Measurements from ENCODE around the gene FUOM. TPM values are rescaled to one million over a fixed set of nuclear protein-coding genes. Genes with fewer than 3 reads are reported as not detected.
A peak's percentile ranks its signal among the peaks of the same experiment; 100 is the strongest.

FUOM gene
- total and polyA plus RNA-seq, 9 of the 15 experiments (the other 6 are each of a cell fraction or from before 2014, with no cell fraction given) = 1.8 to 96.1 (median 27.0) TPM

- no peaks in the 10 kb centered on the region for H3K27me3 ChIP-seq (ENCODE audit: control insufficient read depth in 2 of 2, insufficient read depth in 2 of 2, low read length in 2 of 2)
- 47% methylated on average over 2 of the region's 5 CpGs for WGBS (ENCODE audit: insufficient coverage, low coverage, missing lambda C conversion rate)
- ATAC-seq (no peak), FAIRE-seq (no peak), DNase-seq (ENCODE audit: extremely low read depth in 1 of 4, low spot score in 3 of 4) (no peak)
- H3K9me3 ChIP-seq (replicated peaks; ENCODE audit: control insufficient read depth, insufficient read depth, low read depth, low read length) = no peaks in the 10 kb centered on the region
- TF ChIP-seq MLLT1 (IDR thresholded peaks at IDR 0.05) = no peak
- no peak for TF ChIP-seq ZNF347 (CRISPR knock-in tag; IDR thresholded peaks at IDR 0.05; ENCODE audit: low read depth)
- TF ChIP-seq CREB5 (CRISPR knock-in tag; IDR thresholded peaks at IDR 0.05) = no peak
- TF ChIP-seq RFX5 (IDR thresholded peaks at IDR 0.05; ENCODE audit: low read depth, low read length) = no peak
- 0 out of 2 replicates have a peak, but pooled peaks have one; percentile 4 for TF ChIP-seq NFRKB (IDR thresholded peaks at IDR 0.05; ENCODE audit: low read depth)
- TF ChIP-seq SIRT6 (IDR thresholded peaks at IDR 0.05; ENCODE audit: low read depth, low read length) = no peak
- TF ChIP-seq MIER1 (IDR thresholded peaks at IDR 0.05; ENCODE audit: low read depth) = no peak
- CTCF ChIA-PET (ENCODE audit: low intra/inter-chr PET ratio) = no interaction called here
- BruUV-seq (replicated peaks) = no TSS peak
- H3K79me2 ChIP-seq (ENCODE audit: control insufficient read depth, insufficient read depth, low read length) = peaks cover 68% of the 10 kb centered on the region
- H3K4me1 ChIP-seq (replicated peaks in 1 of 2; ENCODE audit: control insufficient read depth in 2 of 2, insufficient read depth in 2 of 2, low read length in 2 of 2) = peaks cover 21 to 47% of the 10 kb centered on the region in 2 experiments
- H3K9ac ChIP-seq (ENCODE audit: insufficient read depth in 1 of 2, low read depth in 2 of 2, low read length in 2 of 2) = peak overlapping the region; percentile 82 to 90; a peak in 3 of 4 replicates
- H2AFZ ChIP-seq (ENCODE audit: low read depth, low read length) = no peak overlapping the region; the same call in 1 of the 2 replicates
- H3K36me3 ChIP-seq (ENCODE audit: control insufficient read depth, insufficient read depth, low read length) = peaks cover 27% of the 10 kb centered on the region; the same call in 2 of the 3 replicates
- intact Hi-C loops (cut with micrococcal nuclease) (no loop called here), in situ Hi-C loops (cut with MboI) (loop anchor here (5.0 kb wide), 2 partner anchors 59 to 164 kb away; no protein-coding TSS in a partner anchor)
- H3K9me1 ChIP-seq (ENCODE audit: control insufficient read depth, insufficient read depth, low read length) = no peaks in the 10 kb centered on the region
- H4K20me1 ChIP-seq (replicated peaks; ENCODE audit: control insufficient read depth, insufficient read depth, low read length) = no peaks in the 10 kb centered on the region; the same call in 1 of the 2 replicates
- H3K4me2 ChIP-seq (ENCODE audit: insufficient read depth, low read length) = peak overlapping the region; percentile 89
- peak overlapping the region; percentile 18; the same call in 1 of the 2 replicates for H3K4me3 ChIP-seq
- peak overlapping the region; percentile 97 for H3K27ac ChIP-seq (ENCODE audit: extremely low read depth, low read depth, low read length)
- POLR2A ChIA-PET = interaction anchor here (0.6 to 1.4 kb wide), 4 partner anchors 8 to 27 kb away, joined by 3 to 4 read pairs (median 4); no protein-coding TSS in a partner anchor
These were observed 51.7 kb downstream of the FUOM start for GRCh38 chr10:133306097-133306476.

Small RNA genes within 50 kb of the gene (microRNA-seq; reads per million reads assigned to microRNA genes)
- gene MIR3944 (ENCODE audit: borderline microRNAs expressed) = 14.4 reads per million, percentile 61 among the genes with 10 or more reads in this experiment

Small RNA genes within 50 kb of the gene (small RNA-seq; reads per million reads assigned to genes)
- not detected for gene AL360181.4
- gene BANF1P2 = not detected
- gene MIR3944 = 0.88 reads per million, percentile 53 among the genes with 10 or more reads in this experiment

Other genes with a start within 250 kb of the FUOM start
Only the 7 nearest of the 15 such genes appear.
- 35.1 and 44.2 TPM in 2 replicates for gene TUBGCP2, start 49.1 kb downstream of the FUOM start, total RNA-seq (2014; rRNA removed)
- gene TUBGCP2, start 49.1 kb downstream of the FUOM start, total RNA-seq (2014; rRNA removed; fragmentation: Illumina TruSeq; extraction: Trizol) = 21.0 and 22.1 TPM in 2 replicates
- gene TUBGCP2, start 49.1 kb downstream of the FUOM start, total RNA-seq (2015; rRNA removed; fragmentation: Illumina TruSeq; extraction: Trizol) = 23.3 and 27.0 TPM in 2 replicates
- 56.6 and 56.7 TPM in 2 replicates for gene TUBGCP2, start 49.1 kb downstream of the FUOM start, total RNA-seq (2021)
- 39.3 and 45.1 TPM in 2 replicates for gene TUBGCP2, start 49.1 kb downstream of the FUOM start, polyA plus RNA-seq (2011; rRNA removed)
- gene TUBGCP2, start 49.1 kb downstream of the FUOM start, polyA plus RNA-seq (2014; fragmentation: Illumina TruSeq; extraction: Trizol) = 28.4 and 35.5 TPM in 2 replicates
- gene TUBGCP2, start 49.1 kb downstream of the FUOM start, polyA plus RNA-seq (2014; fragmentation: Nextera tagmentation; extraction: Ambion mirVana) = 1 to 10 TPM; 4.3 to 4.4 TPM
- 32.0 and 33.0 TPM in 2 replicates for gene TUBGCP2, start 49.1 kb downstream of the FUOM start, polyA plus RNA-seq (2014; rRNA removed)
- gene ZNF511, start 49.1 kb downstream of the FUOM start, total RNA-seq (2014; rRNA removed) = 36.3 and 44.4 TPM in 2 replicates
- gene ZNF511, start 49.1 kb downstream of the FUOM start, total RNA-seq (2014; rRNA removed; fragmentation: Illumina TruSeq; extraction: Trizol) = 19.2 and 24.5 TPM in 2 replicates
- 46.6 and 48.8 TPM in 2 replicates for gene ZNF511, start 49.1 kb downstream of the FUOM start, total RNA-seq (2015; rRNA removed; fragmentation: Illumina TruSeq; extraction: Trizol)
- gene ZNF511, start 49.1 kb downstream of the FUOM start, total RNA-seq (2021) = 69.3 and 72.9 TPM in 2 replicates
- gene ZNF511, start 49.1 kb downstream of the FUOM start, polyA plus RNA-seq (2011; rRNA removed) = 37.3 and 40.1 TPM in 2 replicates
- 47.2 and 51.8 TPM in 2 replicates for gene ZNF511, start 49.1 kb downstream of the FUOM start, polyA plus RNA-seq (2014; fragmentation: Illumina TruSeq; extraction: Trizol)
- 1 to 10 TPM in 1 of 2 experiments, under 1 TPM in 1; 0.61 to 3.7 TPM for gene ZNF511, start 49.1 kb downstream of the FUOM start, polyA plus RNA-seq (2014; fragmentation: Nextera tagmentation; extraction: Ambion mirVana)
- gene ZNF511, start 49.1 kb downstream of the FUOM start, polyA plus RNA-seq (2014; rRNA removed) = 57.4 TPM in 2 replicates
- gene CALY, start 21.1 kb downstream of the FUOM start, total RNA-seq (2014; rRNA removed) = 0.04 TPM in 1 of 2 replicates, not detected in the other
- not detected in 2 replicates for gene CALY, start 21.1 kb downstream of the FUOM start, total RNA-seq (2014; rRNA removed; fragmentation: Illumina TruSeq; extraction: Trizol)
- gene CALY, start 21.1 kb downstream of the FUOM start, total RNA-seq (2015; rRNA removed; fragmentation: Illumina TruSeq; extraction: Trizol) = not detected in 2 replicates
- not detected in 2 replicates for gene CALY, start 21.1 kb downstream of the FUOM start, total RNA-seq (2021)
- not detected in 2 replicates for gene CALY, start 21.1 kb downstream of the FUOM start, polyA plus RNA-seq (2011; rRNA removed)
- not detected in 2 replicates for gene CALY, start 21.1 kb downstream of the FUOM start, polyA plus RNA-seq (2014; fragmentation: Illumina TruSeq; extraction: Trizol)
- not detected for gene CALY, start 21.1 kb downstream of the FUOM start, polyA plus RNA-seq (2014; fragmentation: Nextera tagmentation; extraction: Ambion mirVana)
- not detected in 2 replicates for gene CALY, start 21.1 kb downstream of the FUOM start, polyA plus RNA-seq (2014; rRNA removed)
- not detected in 2 replicates for gene PRAP1, start 10.6 kb downstream of the FUOM start, total RNA-seq (2014; rRNA removed)
- gene PRAP1, start 10.6 kb downstream of the FUOM start, total RNA-seq (2014; rRNA removed; fragmentation: Illumina TruSeq; extraction: Trizol) = not detected in 2 replicates
- gene PRAP1, start 10.6 kb downstream of the FUOM start, total RNA-seq (2015; rRNA removed; fragmentation: Illumina TruSeq; extraction: Trizol) = not detected in 2 replicates
- gene PRAP1, start 10.6 kb downstream of the FUOM start, total RNA-seq (2021) = not detected in 2 replicates
- gene PRAP1, start 10.6 kb downstream of the FUOM start, polyA plus RNA-seq (2011; rRNA removed) = not detected in 2 replicates
- not detected in 2 replicates for gene PRAP1, start 10.6 kb downstream of the FUOM start, polyA plus RNA-seq (2014; fragmentation: Illumina TruSeq; extraction: Trizol)
- not detected for gene PRAP1, start 10.6 kb downstream of the FUOM start, polyA plus RNA-seq (2014; fragmentation: Nextera tagmentation; extraction: Ambion mirVana)
- gene PRAP1, start 10.6 kb downstream of the FUOM start, polyA plus RNA-seq (2014; rRNA removed) = 0.16 TPM in 1 of 2 replicates, not detected in the other
- 69.5 and 74.3 TPM in 2 replicates for gene ECHS1, start 15.3 kb upstream of the FUOM start, total RNA-seq (2014; rRNA removed)
- 43.1 and 46.5 TPM in 2 replicates for gene ECHS1, start 15.3 kb upstream of the FUOM start, total RNA-seq (2014; rRNA removed; fragmentation: Illumina TruSeq; extraction: Trizol)
- 48.4 and 49.3 TPM in 2 replicates for gene ECHS1, start 15.3 kb upstream of the FUOM start, total RNA-seq (2015; rRNA removed; fragmentation: Illumina TruSeq; extraction: Trizol)
- 85.3 and 89.5 TPM in 2 replicates for gene ECHS1, start 15.3 kb upstream of the FUOM start, total RNA-seq (2021)
- gene ECHS1, start 15.3 kb upstream of the FUOM start, polyA plus RNA-seq (2011; rRNA removed) = 16.6 and 23.5 TPM in 2 replicates
- gene ECHS1, start 15.3 kb upstream of the FUOM start, polyA plus RNA-seq (2014; fragmentation: Illumina TruSeq; extraction: Trizol) = 67.1 and 68.1 TPM in 2 replicates
- 100 to 1,000 TPM in 1 of 2 experiments, 10 to 100 TPM in 1; 98.8 to 100 TPM for gene ECHS1, start 15.3 kb upstream of the FUOM start, polyA plus RNA-seq (2014; fragmentation: Nextera tagmentation; extraction: Ambion mirVana)
- gene ECHS1, start 15.3 kb upstream of the FUOM start, polyA plus RNA-seq (2014; rRNA removed) = 37.4 and 38.0 TPM in 2 replicates
- gene PAOX, start 21.2 kb upstream of the FUOM start, total RNA-seq (2014; rRNA removed) = 4.9 and 8.7 TPM in 2 replicates
- 1.1 and 1.6 TPM in 2 replicates for gene PAOX, start 21.2 kb upstream of the FUOM start, total RNA-seq (2014; rRNA removed; fragmentation: Illumina TruSeq; extraction: Trizol)
- 2.6 and 2.8 TPM in 2 replicates for gene PAOX, start 21.2 kb upstream of the FUOM start, total RNA-seq (2015; rRNA removed; fragmentation: Illumina TruSeq; extraction: Trizol)
- 6.0 and 6.4 TPM in 2 replicates for gene PAOX, start 21.2 kb upstream of the FUOM start, total RNA-seq (2021)
- 4.2 and 4.3 TPM in 2 replicates for gene PAOX, start 21.2 kb upstream of the FUOM start, polyA plus RNA-seq (2011; rRNA removed)
- 1.4 and 2.0 TPM in 2 replicates for gene PAOX, start 21.2 kb upstream of the FUOM start, polyA plus RNA-seq (2014; fragmentation: Illumina TruSeq; extraction: Trizol)
- 1 to 10 TPM in 1 of 2 experiments, under 1 TPM in 1; 0.80 to 1.7 TPM for gene PAOX, start 21.2 kb upstream of the FUOM start, polyA plus RNA-seq (2014; fragmentation: Nextera tagmentation; extraction: Ambion mirVana)
- 5.1 and 5.4 TPM in 2 replicates for gene PAOX, start 21.2 kb upstream of the FUOM start, polyA plus RNA-seq (2014; rRNA removed)
- 11.6 and 16.9 TPM in 2 replicates for gene MTG1, start 36.1 kb upstream of the FUOM start, total RNA-seq (2014; rRNA removed)
- 10.1 and 13.8 TPM in 2 replicates for gene MTG1, start 36.1 kb upstream of the FUOM start, total RNA-seq (2014; rRNA removed; fragmentation: Illumina TruSeq; extraction: Trizol)
- 13.8 and 15.4 TPM in 2 replicates for gene MTG1, start 36.1 kb upstream of the FUOM start, total RNA-seq (2015; rRNA removed; fragmentation: Illumina TruSeq; extraction: Trizol)
- 18.1 and 18.2 TPM in 2 replicates for gene MTG1, start 36.1 kb upstream of the FUOM start, total RNA-seq (2021)
- gene MTG1, start 36.1 kb upstream of the FUOM start, polyA plus RNA-seq (2011; rRNA removed) = 24.1 and 27.1 TPM in 2 replicates
- 19.5 and 22.1 TPM in 2 replicates for gene MTG1, start 36.1 kb upstream of the FUOM start, polyA plus RNA-seq (2014; fragmentation: Illumina TruSeq; extraction: Trizol)
- 1 to 10 TPM; 2.8 to 3.0 TPM for gene MTG1, start 36.1 kb upstream of the FUOM start, polyA plus RNA-seq (2014; fragmentation: Nextera tagmentation; extraction: Ambion mirVana)
- 23.0 and 28.2 TPM in 2 replicates for gene MTG1, start 36.1 kb upstream of the FUOM start, polyA plus RNA-seq (2014; rRNA removed)

All from K562 (cell line).